HL-60/S4 (cell line): Measurements from ENCODE around the gene TNKS1BP1.

Experiments
- in situ Hi-C: fragments of 300-500 bp; cut with MboI; formaldehyde crosslinking; loops from 2 replicates; pipeline ENCODE4 v1.14.3; 2022; ENCODE audit warnings: low sequenced_read_pairs

TNKS1BP1 gene

DNA sequence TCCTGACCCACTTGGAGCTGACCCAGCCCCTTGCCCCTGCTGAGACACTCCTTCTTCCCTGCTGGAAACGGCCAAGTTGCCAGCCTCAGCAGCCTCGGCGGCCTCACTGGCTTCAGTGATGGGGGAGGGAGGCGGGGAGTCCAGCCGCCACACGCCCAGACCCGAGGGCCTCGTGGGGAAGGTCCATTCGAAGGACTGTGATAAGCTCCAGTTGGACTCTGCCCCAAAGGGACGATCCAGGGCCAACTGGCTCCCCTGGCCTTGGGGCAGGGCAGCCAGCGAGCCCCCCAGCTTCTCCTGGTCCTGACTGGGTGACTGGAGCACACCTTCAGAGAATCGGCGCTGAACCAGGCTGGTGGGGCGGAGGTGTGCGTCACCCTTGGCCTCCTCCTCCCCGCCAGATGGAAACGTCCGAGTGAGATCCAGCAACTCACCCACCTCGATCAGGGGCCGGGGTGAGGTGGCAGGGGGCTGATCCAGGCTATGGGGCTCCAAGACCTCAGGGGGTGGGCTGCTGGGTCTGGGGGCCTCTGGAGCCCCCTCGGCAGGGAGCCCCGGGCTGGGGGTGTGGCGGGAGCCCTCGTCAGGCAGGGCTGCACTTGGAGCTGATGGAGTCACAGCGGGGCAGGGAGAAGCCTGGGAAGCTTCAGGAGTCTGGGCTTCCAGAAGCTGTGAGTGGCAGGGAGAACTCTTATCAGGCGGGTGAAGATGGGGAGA lies 11.5 kb downstream of the TNKS1BP1 start:
- in situ Hi-C loops: loop anchor here (25.0 kb wide), 1 partner anchor 101 kb away; no protein-coding TSS in a partner anchor

DNA sequence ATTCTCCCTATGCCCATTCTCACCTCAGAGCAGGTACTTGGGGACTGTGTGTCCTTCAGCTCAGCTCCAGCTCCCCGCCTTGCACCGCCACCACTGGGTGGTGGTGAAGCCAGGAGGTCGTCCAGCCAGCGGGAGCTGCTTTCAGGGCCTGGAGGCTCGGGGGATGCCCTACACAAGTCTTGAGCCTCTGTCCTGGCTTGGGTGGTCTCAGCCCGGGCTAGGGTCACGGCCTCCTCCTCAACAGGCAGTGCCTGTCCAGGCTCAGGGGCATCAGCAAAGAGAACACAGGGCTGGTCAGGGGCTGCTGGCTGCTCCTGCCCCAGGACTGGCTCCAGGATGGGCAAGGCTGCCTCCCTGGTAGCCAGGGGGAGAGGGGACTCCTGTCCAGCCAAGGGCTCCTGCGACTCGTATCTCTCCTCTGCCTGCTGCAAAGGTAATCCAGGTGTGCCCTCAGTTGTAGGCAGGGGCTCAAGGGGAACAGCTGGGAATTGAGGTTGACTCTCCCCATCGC lies 12.2 kb downstream of the TNKS1BP1 start:
- in situ Hi-C loops: loop anchor here (25.0 kb wide), 1 partner anchor 100 kb away; no protein-coding TSS in a partner anchor

DNA sequence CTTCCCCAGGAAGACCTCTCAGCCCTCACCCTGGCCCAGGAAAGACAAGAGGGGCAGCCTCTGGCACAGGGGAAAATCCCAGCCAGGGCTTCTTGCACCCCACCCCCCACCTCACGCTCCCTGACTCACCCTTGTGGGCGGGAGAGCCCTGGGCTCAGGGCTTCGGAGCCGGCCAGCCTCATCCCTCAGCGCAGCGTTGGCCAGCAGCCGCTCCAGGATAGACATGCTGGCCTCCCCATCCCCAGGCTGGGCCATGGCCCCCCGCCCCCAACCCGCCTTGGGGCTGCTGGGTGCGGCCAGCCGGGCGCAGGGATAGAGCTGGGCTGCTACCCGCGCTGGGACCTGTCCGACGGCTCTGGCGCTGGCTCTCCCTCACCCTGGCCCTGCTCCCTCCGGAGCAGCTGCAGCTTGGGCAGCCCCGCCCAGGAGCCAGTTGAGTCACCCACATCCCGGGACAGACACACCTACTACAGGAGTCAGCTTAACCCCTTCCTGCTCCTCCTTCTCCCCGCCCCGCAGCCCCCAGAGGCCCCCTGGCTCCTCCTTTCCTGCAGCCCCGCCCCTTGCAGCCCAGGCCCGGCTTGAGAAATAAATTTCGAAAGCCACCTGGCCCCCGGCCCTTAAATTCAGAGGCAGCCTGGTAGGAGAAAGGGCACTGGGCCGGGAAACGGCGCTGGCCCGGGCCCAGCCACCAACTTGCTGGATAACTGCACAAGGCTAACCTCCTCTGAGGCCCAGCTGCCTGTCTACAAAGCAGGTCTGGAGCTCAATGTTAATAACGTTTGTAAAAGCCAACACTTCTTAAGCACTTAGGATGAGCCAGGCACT lies 13.4 kb downstream of the TNKS1BP1 start:
- in situ Hi-C loops: loop anchor here (25.0 kb wide), 1 partner anchor 99 kb away; no protein-coding TSS in a partner anchor

DNA sequence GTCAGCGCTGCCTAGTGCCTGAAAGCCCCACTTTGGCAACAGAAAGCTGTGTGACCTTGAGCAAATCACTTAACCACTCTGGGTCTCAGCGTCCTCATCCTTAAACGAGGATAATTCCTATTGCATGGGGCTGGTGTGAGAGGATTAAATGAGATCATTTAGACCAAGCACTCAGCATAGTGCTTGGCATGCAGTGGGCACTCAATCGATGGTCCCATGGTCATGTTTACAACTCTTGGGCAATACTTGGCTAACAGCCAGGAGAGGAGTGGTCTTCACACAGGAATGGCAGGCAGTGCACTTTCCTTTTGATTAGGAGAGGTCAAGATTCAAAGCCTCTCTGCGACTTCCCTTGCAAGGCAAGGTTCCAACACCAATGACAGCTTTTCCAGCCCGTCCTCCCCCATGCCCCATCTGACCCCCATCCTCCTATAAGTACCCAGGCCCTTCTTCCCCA lies 14.1 kb downstream of the TNKS1BP1 start:
- in situ Hi-C loops: loop anchor here (25.0 kb wide), 1 partner anchor 98 kb away; no protein-coding TSS in a partner anchor

DNA sequence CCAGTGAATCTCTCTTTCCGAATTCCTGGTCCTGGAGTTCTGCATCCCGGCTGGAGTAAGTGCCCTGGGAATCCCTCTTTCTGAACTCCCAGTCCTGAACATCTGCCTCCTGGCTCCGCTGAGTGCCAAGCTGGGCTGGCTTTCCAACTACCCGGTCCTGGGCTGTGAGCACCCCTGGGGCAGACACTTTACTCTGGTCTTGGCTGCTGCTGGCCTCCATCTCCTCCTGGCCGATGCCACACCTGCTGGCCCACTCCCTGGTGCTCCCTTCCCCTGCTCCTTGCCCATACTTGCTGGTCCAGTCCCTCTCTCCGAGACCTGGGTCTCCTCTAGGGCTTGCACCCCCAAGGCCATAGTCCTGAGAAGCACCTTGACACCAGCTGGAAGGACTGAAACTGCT lies 14.7 kb downstream of the TNKS1BP1 start:
- in situ Hi-C loops: loop anchor here (25.0 kb wide), 1 partner anchor 98 kb away; no protein-coding TSS in a partner anchor

DNA sequence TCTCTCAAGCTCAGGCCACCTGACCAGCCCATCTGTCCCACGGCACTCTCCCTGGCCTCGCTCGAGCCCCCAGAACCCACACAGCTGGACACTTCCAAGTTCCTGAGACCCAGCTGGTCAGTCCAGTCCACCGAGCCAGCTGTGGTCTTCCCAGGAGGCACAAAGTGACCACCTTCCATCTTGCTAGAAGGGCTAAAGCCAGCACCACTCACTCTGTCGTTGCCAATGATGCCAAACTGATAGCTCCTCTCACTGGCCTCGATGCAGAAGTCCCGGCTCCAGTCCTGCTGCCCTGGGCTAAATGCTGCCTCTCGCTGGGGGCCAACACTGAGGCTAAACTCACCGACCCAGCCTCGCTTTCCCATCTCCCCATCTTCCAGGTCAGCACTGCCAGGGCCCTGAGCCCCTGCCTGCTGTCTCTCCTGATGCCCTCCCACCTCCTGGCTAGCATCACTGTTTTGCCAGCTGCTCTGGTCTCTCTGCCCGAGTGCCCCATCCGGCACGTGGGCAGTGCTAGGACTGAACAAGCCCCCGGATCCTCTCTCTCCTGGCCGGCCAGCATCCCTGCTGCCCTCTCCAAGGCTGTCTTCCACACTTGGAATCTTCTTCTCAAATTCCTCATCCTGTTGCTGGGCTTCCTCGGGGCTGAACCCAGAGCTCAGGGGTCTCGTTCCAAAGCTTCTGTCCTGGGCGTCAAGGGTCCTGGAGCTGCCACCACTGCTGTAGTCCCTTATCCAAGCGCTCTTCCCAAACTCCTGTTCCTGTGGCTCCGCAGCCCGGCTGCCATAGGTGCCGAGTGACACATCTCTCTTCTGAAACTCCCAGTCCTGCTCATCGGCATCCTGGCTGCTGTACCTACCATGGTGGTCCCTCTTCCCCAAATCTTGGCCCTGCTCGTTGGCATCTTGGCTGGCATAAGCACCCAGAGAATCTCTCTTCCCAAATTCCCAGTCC lies 15.4 kb downstream of the TNKS1BP1 start:
- in situ Hi-C loops: loop anchor here (25.0 kb wide), 1 partner anchor 97 kb away; no protein-coding TSS in a partner anchor

DNA sequence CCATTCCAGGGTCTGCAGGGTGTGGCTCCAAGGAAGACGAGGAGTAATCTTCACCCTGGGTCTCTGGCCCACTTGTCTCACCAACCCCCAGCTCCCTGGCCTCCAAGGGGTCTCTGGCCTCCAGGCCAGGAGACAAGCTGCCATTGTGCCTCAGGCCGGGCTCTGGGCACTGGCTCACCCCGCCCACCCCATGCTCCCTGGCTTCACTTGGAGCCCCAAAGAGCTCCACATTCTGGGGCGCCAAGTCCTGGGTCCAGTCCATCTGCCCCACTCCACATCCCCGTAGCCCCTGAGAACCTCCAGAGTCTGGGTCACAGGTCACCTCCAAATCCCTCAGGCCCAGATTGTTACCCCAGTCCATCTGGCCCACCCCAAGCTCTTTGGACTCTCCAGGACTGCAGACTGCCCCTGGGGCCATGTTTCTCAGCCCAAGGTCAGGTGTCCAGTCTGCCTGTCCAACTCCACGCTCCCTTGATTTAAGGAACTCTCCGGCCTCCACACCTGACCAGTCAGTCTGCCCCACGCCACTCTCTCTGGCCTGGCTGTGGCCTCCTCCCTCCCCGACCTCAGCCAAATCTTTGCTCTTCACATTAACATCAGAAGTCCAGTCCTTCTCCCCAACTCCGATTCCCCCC lies 16.2 kb downstream of the TNKS1BP1 start:
- in situ Hi-C loops: loop anchor here (25.0 kb wide), 1 partner anchor 96 kb away; no protein-coding TSS in a partner anchor

DNA sequence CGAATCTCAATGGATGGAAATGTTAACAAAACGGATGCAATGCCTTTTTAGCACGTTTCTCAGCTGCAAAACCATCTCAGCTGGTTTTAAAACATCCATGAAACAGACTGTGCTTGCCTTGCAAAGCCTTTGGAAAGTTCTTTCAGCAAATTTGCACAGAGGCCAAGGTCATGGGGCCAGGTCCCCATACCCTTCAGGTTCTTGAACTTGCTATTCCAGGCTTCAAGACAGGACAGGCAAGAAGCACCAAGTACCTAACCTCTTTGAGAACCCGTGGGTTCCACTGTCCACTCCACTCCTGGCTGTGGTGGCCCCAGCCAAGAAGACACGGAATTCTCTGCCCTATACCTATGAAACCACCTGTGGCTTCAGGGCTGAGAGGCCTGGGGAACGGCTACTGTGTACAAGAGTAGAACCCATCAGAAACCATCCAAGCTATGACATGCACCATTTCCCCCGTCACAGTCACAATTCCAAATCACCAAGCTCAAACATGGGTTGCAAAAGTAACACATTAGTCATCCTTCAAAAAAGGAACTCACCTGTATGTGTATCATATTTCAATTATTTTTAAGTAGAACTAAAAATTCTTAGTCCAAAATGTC lies 17.0 kb downstream of the TNKS1BP1 start:
- in situ Hi-C loops: loop anchor here (25.0 kb wide), 1 partner anchor 95 kb away; no protein-coding TSS in a partner anchor

DNA sequence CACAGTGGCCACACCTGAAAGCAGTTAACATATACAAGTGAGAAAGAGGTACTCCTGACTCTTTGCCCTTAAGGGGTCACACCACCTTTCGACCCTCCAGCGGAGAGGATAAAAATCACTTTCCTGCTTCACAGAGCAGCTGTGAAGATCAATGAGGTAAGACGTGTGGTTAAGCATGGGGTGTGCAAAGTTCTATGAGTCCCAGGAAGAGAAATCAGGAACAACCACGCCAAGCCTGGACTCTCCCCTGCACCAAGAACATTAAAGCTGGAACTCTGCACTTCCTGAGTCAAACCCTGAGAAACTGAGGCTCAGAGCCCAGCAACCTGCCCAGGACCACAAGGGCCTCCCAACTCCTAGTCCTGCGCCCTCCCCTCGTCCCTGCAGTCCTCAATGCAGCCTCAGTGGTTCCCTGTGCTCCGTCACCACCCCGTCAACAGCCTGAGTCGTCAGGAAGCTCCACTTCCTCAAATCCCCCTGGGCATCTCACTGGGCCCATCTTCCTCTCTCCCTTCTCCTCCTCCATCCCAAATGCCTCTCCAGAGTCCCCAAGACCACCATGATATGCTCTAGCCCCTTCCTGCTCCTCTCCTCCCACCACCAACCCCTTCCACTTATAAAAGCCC lies 17.7 kb downstream of the TNKS1BP1 start:
- in situ Hi-C loops: loop anchor here (25.0 kb wide), 1 partner anchor 95 kb away; no protein-coding TSS in a partner anchor

DNA sequence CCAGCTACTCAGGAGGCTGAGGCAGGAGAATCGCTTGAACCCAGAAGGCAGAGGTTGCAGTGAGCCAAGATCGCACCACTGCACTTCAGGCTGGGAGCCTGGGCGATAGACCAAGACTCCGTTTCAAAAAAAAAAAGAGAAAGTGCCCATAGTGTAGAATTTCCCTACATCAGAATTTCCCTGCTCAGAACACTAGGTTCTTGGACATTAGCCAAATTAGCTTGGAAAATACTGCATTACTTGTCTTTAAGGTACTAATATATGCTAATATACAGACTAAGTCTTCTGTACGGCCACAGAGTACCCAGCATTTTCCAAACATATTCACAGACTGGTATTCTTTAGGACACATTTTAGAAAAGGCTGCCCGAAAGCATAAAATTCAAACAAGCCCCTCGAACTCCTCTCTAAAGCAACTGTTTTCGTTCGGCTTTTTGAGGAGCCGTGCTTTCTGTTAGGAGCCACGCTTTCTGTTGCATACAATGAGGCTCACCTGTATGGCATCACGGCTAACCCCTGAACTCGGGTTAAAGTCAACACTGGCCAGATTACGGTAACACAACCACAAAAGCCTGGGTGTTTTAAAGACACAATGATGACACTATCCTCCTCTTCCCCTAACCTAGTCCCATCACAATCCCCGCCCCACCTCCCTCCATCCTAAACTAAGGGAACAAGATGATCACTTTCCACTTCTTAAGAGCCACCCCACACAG lies 18.4 kb downstream of the TNKS1BP1 start:
- in situ Hi-C loops: loop anchor here (25.0 kb wide), 1 partner anchor 94 kb away; no protein-coding TSS in a partner anchor

DNA sequence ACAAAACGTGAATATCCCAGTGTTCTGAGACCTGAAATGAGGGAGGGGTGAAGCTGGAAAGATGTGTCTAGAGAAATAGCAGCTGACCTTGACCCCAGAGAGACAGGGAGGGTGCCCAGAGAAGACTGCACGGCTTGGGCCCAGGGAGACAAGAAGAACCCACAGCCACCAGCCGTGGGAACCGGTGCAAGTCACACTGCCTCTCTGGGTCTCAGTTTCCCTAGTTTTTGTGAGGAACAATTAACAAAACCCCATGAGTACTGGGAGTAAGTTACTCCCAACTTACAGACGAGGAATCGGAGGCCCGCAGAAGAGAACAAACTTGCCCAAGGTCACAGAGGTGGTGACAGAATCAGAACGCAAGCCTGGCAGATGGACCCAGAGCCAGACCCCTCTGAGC lies 19.2 kb downstream of the TNKS1BP1 start:
- in situ Hi-C loops: loop anchor here (25.0 kb wide), 1 partner anchor 93 kb away; no protein-coding TSS in a partner anchor

DNA sequence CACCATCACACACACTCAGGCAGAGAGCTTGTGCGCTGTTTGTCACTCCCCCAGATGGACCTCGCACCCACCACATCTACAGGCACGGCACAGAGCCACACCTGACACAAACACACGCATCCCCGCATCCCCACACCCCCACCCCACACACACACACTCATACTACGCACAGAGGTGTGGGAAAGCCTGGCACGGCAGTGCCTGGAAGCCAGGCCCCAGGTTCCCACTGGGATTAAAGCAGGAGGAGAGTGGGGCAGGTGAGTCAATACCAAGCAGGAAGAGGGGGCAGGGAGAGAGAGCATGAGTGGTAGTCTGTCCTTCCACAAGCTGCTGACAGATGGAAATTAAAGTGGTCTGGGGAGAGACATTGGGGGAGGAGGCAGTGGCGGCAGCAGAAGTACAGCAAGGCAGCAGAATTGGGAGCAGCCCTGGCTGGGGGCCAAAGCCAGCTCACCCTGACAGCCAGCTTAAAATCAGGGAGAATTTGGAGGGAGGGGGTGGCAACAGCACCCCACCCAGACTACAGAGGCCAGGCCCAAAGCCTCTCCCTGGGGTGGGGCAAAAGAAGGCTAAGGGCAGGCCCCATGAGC lies 20.7 kb downstream of the TNKS1BP1 start:
- in situ Hi-C loops: loop anchor here (25.0 kb wide), 1 partner anchor 92 kb away; no protein-coding TSS in a partner anchor

DNA sequence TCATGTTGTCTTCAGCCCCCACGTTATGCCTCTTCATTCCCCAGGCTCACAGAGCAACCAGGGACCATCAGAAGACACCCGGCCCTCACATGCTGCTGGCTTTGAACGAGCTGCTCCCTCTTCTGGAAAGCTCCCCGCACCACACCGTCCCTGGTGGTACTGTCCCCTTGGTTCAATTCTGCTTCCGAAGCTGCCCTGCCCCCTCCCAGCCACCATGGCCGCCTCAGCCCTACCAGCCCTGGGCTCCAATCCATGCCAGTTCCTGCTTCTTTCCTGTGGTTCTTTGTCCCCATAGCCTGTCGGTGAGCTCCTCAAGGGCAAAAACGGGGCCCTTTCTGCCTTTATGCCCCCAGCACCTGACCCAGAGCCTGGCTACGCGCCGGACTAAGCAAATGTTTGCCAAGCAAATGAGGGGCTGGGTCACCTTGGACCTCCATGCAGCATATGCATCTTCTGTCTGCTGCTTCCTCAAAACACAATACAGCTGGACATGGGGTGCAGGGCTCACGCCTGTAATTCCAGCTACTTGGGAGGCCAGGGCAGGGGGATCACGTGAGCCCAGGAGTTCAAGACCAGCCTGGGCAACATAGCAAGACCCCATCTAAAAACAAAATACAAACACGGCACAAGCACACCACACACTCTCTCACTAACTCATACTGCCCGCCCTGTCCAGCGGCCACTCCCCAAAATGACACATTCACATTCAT lies 21.3 kb downstream of the TNKS1BP1 start:
- in situ Hi-C loops: loop anchor here (25.0 kb wide), 1 partner anchor 91 kb away; no protein-coding TSS in a partner anchor

DNA sequence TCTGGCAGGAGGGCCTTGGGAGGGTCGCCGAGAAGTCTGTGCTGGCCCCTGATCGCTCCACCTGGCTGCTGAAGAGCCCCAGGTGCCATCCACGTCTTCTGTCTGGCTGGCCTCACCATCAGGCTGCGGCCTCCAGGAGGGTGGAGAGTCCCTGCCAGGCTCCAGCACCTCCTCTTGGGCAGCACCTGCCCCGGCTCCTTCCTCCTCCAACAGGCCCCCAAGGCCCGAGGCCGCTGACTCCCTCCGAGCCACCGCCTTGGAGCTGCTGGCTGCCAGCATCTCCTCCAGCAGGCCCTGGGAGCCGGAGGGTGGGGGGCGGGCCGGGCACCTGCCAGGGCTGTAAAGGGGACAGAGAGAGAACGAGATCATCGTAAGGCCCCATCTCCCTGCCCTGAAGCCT lies 22.3 kb downstream of the TNKS1BP1 start:
- in situ Hi-C loops: loop anchor here (25.0 kb wide), 1 partner anchor 90 kb away; no protein-coding TSS in a partner anchor

DNA sequence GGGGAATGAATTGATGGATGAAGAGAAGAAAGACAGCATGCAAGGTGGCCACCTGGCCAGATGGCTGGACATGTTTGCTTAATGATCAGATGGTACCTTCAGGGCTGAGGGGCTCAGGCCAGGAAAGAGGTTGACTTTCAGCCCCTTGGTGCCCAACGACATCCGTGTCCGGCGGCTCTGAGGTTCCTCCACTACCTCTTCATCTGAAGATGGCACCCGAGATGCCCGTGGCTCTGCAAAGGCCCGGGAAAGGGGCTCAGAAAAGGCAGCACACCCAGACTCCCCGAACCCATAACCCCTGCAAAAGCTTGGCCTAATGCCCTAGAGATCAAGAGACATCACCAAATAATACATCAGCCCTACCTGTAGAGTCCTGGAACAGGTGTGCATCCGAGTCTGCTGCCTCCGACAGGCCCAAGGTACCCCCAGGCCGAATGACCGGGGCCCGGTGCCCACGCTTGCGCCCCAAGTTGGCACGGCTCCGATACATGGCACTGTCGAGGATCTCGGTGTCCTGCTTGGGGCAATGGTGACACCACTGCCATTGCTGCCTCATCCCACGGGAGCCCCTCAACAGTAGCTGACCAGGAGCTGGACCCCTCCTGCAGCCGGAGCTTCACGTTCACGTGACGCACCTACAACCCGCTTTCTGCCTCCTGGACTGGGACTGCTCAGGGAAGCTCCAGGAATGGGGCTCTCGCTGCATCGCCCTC lies 22.9 kb downstream of the TNKS1BP1 start:
- in situ Hi-C loops: loop anchor here (25.0 kb wide), 1 partner anchor 90 kb away; no protein-coding TSS in a partner anchor

DNA sequence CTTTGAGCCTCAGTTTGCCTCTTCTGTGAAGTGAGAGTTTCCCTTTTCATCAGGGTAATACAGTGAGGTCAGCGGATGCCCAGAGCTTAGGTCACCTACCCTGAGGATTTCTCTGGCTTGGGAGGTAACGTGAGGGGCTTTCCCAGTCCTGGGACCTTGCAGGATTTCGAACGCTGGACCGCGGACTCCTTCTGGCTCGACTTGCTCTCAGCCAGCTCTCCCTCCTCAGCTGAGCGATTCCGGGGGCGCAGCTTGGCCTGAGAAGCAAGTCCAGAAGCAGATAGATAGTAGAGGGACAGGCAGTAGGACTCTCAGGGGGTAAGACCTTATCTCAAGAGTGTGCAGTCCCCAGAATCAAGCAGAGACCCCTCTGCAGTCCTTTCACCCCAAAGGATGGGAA lies 24.0 kb downstream of the TNKS1BP1 start:
- in situ Hi-C loops: loop anchor here (25.0 kb wide), 1 partner anchor 88 kb away; no protein-coding TSS in a partner anchor
